ENCODE data around the gene REXO5.
A peak's percentile ranks its signal among the peaks of the same experiment; 100 is the strongest.

REXO5 gene

DNA sequence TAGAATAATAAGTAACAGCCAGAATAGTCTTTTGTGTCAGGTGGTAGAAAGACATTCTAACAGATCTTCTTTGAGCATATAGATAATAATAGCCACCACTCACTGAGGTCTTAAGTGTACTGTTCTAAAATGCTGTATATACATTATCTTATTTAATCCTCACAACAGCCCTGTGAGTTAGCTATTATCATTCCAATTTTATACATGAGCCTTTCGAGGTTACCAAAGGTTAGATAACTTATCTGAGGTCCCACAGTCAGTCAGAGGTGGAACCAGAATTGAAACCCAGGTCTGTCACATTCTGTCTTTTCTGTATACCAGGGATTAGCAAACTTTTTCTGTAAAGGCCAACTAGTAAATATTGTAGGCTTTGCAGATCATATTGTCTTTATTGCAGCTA is 23.2 kb downstream of the REXO5 start:
- no peak overlapping the region for H3K27ac ChIP-seq (ENCODE audit: extremely low read depth, low read depth, low read length)
- H3K36me3 ChIP-seq (ENCODE audit: control insufficient read depth in 2 of 2, insufficient read depth in 1 of 2, low read length in 2 of 2) = peaks cover 12 to 78% of the 10 kb centered on the region in 2 experiments
- CTCF ChIA-PET = no interaction called here
- TF ChIP-seq ZNF510 (tag by site-specific recombination; IDR thresholded peaks at IDR 0.05; ENCODE audit: insufficient replicate concordance) (no peak), ZNF777 (tag by site-specific recombination; IDR thresholded peaks at IDR 0.05; ENCODE audit: borderline replicate concordance) (no peak), ZBTB7A (tag by site-specific recombination; IDR thresholded peaks at IDR 0.05; ENCODE audit: low read depth) (no peak), ZNF148 (tag by site-specific recombination; IDR thresholded peaks at IDR 0.05; ENCODE audit: borderline replicate concordance) (no peak), MYNN (tag by site-specific recombination; IDR thresholded peaks at IDR 0.05; ENCODE audit: borderline replicate concordance) (no peak), ZNF155 (tag by site-specific recombination; IDR thresholded peaks at IDR 0.05) (no peak), ZNF48 (tag by site-specific recombination; IDR thresholded peaks at IDR 0.05) (no peak), ZNF768 (tag by site-specific recombination; IDR thresholded peaks at IDR 0.05) (no peak), ZNF560 (tag by site-specific recombination; IDR thresholded peaks at IDR 0.05; ENCODE audit: borderline replicate concordance) (no peak), ZNF223 (tag by site-specific recombination; IDR thresholded peaks at IDR 0.05) (no peak), SP3 (tag by site-specific recombination; IDR thresholded peaks at IDR 0.05) (no peak), ZNF335 (tag by site-specific recombination; conservative IDR thresholded peaks at IDR 0.05) (no peak), ZNF341 (tag by site-specific recombination; IDR thresholded peaks at IDR 0.05; ENCODE audit: low read depth) (no peak), ZNF558 (tag by site-specific recombination; IDR thresholded peaks at IDR 0.05) (no peak), ZNF654 (tag by site-specific recombination; IDR thresholded peaks at IDR 0.05; ENCODE audit: low read depth) (no peak)
- TF ChIP-seq, protein P1, sequence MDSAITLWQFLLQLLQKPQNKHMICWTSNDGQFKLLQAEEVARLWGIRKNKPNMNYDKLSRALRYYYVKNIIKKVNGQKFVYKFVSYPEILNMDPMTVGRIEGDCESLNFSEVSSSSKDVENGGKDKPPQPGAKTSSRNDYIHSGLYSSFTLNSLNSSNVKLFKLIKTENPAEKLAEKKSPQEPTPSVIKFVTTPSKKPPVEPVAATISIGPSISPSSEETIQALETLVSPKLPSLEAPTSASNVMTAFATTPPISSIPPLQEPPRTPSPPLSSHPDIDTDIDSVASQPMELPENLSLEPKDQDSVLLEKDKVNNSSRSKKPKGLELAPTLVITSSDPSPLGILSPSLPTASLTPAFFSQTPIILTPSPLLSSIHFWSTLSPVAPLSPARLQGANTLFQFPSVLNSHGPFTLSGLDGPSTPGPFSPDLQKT (IDR thresholded peaks at IDR 0.05; ENCODE audit: borderline replicate concordance, low read depth, low read length) = no peak
- TF ChIP-seq, protein P2, sequence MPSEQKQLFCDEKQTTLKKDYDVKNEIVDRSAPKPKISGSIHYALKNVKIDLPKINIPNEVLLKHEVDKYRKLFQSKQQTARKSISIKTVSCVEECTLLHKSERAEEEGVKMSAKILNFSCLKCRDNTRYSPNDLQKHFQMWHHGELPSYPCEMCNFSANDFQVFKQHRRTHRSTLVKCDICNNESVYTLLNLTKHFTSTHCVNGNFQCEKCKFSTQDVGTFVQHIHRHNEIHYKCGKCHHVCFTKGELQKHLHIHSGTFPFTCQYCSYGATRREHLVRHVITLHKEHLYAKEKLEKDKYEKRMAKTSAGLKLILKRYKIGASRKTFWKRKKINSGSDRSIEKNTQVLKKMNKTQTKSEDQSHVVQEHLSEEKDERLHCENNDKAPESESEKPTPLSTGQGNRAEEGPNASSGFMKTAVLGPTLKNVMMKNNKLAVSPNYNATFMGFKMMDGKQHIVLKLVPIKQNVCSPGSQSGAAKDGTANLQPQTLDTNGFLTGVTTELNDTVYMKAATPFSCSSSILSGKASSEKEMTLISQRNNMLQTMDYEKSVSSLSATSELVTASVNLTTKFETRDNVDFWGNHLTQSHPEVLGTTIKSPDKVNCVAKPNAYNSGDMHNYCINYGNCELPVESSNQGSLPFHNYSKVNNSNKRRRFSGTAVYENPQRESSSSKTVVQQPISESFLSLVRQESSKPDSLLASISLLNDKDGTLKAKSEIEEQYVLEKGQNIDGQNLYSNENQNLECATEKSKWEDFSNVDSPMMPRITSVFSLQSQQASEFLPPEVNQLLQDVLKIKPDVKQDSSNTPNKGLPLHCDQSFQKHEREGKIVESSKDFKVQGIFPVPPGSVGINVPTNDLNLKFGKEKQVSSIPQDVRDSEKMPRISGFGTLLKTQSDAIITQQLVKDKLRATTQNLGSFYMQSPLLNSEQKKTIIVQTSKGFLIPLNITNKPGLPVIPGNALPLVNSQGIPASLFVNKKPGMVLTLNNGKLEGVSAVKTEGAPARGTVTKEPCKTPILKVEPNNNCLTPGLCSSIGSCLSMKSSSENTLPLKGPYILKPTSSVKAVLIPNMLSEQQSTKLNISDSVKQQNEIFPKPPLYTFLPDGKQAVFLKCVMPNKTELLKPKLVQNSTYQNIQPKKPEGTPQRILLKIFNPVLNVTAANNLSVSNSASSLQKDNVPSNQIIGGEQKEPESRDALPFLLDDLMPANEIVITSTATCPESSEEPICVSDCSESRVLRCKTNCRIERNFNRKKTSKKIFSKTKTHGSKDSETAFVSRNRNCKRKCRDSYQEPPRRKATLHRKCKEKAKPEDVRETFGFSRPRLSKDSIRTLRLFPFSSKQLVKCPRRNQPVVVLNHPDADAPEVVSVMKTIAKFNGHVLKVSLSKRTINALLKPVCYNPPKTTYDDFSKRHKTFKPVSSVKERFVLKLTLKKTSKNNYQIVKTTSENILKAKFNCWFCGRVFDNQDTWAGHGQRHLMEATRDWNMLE (tag by site-specific recombination; conservative IDR thresholded peaks at IDR 0.05; ENCODE audit: low read depth) = no peak
- H3K9me3 ChIP-seq (ENCODE audit: control insufficient read depth, insufficient read depth, low read depth, low read length) = no peaks in the 10 kb centered on the region
- H3K4me1 ChIP-seq (ENCODE audit: control insufficient read depth, insufficient read depth, low read length) = no peaks in the 10 kb centered on the region
- no peak overlapping the region for H3K4me3 ChIP-seq (ENCODE audit: low read depth, low read length)
- POLR2A ChIA-PET = no interaction called here

- Histone ChIP-seq H3K4me1 (ENCODE audit: control insufficient read depth, insufficient read depth, low read length) (no peaks in the 10 kb centered on the region), H3K4me3 (ENCODE audit: low read depth, low read length) (no peak overlapping the region), H3K27ac (ENCODE audit: extremely low read depth, low read depth, low read length) (no peak overlapping the region), H3K9me3 (ENCODE audit: control insufficient read depth, insufficient read depth, low read depth, low read length) (no peaks in the 10 kb centered on the region), H3K36me3 (ENCODE audit: control insufficient read depth in 2 of 2, insufficient read depth in 1 of 2, low read length in 2 of 2) (peaks cover 20 to 80% of the 10 kb centered on the region in 2 experiments)
- POLR2A ChIA-PET = no interaction called here
- CTCF ChIA-PET = interaction anchor here (0.6 kb wide), 1 partner anchor 452 kb away, joined by 3 read pairs; no protein-coding TSS in a partner anchor
- TF ChIP-seq ZNF211 (tag by site-specific recombination; IDR thresholded peaks at IDR 0.05; ENCODE audit: low read depth) (no peak), SCRT2 (tag by site-specific recombination; IDR thresholded peaks at IDR 0.05) (peak; percentile 61), YY1 (tag by site-specific recombination; IDR thresholded peaks at IDR 0.05) (no peak), ZBTB20 (tag by site-specific recombination; IDR thresholded peaks at IDR 0.05) (no peak), BCL11B (tag by site-specific recombination; IDR thresholded peaks at IDR 0.05; ENCODE audit: low read depth) (no peak), MYNN (tag by site-specific recombination; IDR thresholded peaks at IDR 0.05; ENCODE audit: borderline replicate concordance) (peak; percentile 58; the same call in 1 of the 2 replicates), SALL2 (tag by site-specific recombination; IDR thresholded peaks at IDR 0.05; ENCODE audit: borderline replicate concordance) (no peak), KLF1 (tag by site-specific recombination; IDR thresholded peaks at IDR 0.05) (no peak), ZNF654 (tag by site-specific recombination; IDR thresholded peaks at IDR 0.05; ENCODE audit: low read depth) (no peak), ZNF335 (tag by site-specific recombination; conservative IDR thresholded peaks at IDR 0.05) (no peak), ZNF23 (tag by site-specific recombination; IDR thresholded peaks at IDR 0.05; ENCODE audit: borderline replicate concordance) (no peak)
- TF ChIP-seq, protein P3, sequence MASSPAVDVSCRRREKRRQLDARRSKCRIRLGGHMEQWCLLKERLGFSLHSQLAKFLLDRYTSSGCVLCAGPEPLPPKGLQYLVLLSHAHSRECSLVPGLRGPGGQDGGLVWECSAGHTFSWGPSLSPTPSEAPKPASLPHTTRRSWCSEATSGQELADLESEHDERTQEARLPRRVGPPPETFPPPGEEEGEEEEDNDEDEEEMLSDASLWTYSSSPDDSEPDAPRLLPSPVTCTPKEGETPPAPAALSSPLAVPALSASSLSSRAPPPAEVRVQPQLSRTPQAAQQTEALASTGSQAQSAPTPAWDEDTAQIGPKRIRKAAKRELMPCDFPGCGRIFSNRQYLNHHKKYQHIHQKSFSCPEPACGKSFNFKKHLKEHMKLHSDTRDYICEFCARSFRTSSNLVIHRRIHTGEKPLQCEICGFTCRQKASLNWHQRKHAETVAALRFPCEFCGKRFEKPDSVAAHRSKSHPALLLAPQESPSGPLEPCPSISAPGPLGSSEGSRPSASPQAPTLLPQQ (tag by site-specific recombination; IDR thresholded peaks at IDR 0.05) = no peak
These were observed 24.0 kb downstream of the REXO5 start for GRCh38 chr16:20830372-20830771.
